Loucy (cell line): ENCODE data around the gene CEACAM5.

ENCODE experiments used
- H2AFZ ChIP-seq: fragments of 200-600 bp; sonication (generic); 2 replicates; pipeline ENCODE4 v1.6.0; 2016; ENCODE audit warnings: antibody characterized with exemption, mild to moderate bottlenecking, low read length, moderate library complexity
- H3F3A ChIP-seq: fragments of 200-600 bp; 2 replicates; pipeline ENCODE4 v1.6.0; 2016; ENCODE audit warnings: antibody characterized with exemption, low read depth, mild to moderate bottlenecking
- H3K27me3 ChIP-seq: fragments of 200-600 bp; sonication (generic); 2 replicates; pipeline ENCODE4 v1.6.1; 2014; ENCODE audit warnings: low read length, mild to moderate bottlenecking; ENCODE audit not compliant: insufficient read depth, poor library complexity, severe bottlenecking
- H3K36me3 ChIP-seq: fragments of 200-600 bp; sonication (generic); 2 replicates; pipeline ENCODE4 v1.6.1; 2016; ENCODE audit warnings: low read length; ENCODE audit not compliant: insufficient read depth
- H3K4me1 ChIP-seq: fragments of 200-600 bp; sonication (generic); 2 replicates; pipeline ENCODE4 v1.5.1; 2014; ENCODE audit warnings: low read length, mild to moderate bottlenecking; ENCODE audit not compliant: insufficient read depth, poor library complexity, severe bottlenecking
- H3K4me2 ChIP-seq: fragments of 200-600 bp; sonication (generic); 2 replicates; pipeline ENCODE4 v1.6.0; 2014; ENCODE audit warnings: antibody characterized with exemption, low read length, low read depth, mild to moderate bottlenecking; ENCODE audit not compliant: poor library complexity, severe bottlenecking
- H3K4me3 ChIP-seq: fragments of 200-600 bp; sonication (generic); 2 replicates; pipeline ENCODE4 v1.5.1; 2014; ENCODE audit warnings: low read length, mild to moderate bottlenecking, mixed read lengths; ENCODE audit not compliant: poor library complexity, severe bottlenecking
- H3K79me2 ChIP-seq: fragments of 200-600 bp; sonication (generic); 2 replicates; pipeline ENCODE4 v1.6.1; 2014; ENCODE audit warnings: low read length; ENCODE audit not compliant: insufficient read depth
- H3K9ac ChIP-seq: fragments of 200-600 bp; sonication (generic); 2 replicates; pipeline ENCODE4 v1.6.0; 2014; ENCODE audit warnings: mild to moderate bottlenecking, low read depth, low read length, moderate library complexity; ENCODE audit not compliant: poor library complexity, severe bottlenecking
- H3K9me2 ChIP-seq: fragments of 200-600 bp; sonication (generic); replicated peaks from 2 replicates; pipeline ENCODE4 v1.6.1; 2016; ENCODE audit warnings: low read depth, low read length, mixed read lengths
- H3K9me3 ChIP-seq: fragments of 200-600 bp; sonication (generic); 2 replicates; pipeline ENCODE4 v1.6.1; 2014; ENCODE audit warnings: mild to moderate bottlenecking, antibody characterized with exemption, low read length, low read depth; ENCODE audit not compliant: insufficient read depth
- H4K20me1 ChIP-seq: fragments of 200-600 bp; sonication (generic); 2 replicates; pipeline ENCODE4 v1.6.0; 2014; ENCODE audit warnings: antibody characterized with exemption, low read length, mild to moderate bottlenecking; ENCODE audit not compliant: insufficient read depth, poor library complexity, severe bottlenecking
- EZH2phosphoT487 ChIP-seq: fragments of 200-600 bp; IDR thresholded peaks from 2 replicates; pipeline ENCODE4 v1.6.1; 2018; ENCODE audit warnings: antibody characterized with exemption, mild to moderate bottlenecking, moderate library complexity, borderline replicate concordance
- TF ChIP-seq, protein P1 (sequence below): fragments of 200-600 bp; sonication (generic); conservative IDR thresholded peaks from 2 replicates; pipeline ENCODE4 v1.5.1; 2014; ENCODE audit warnings: mild to moderate bottlenecking, antibody characterized with exemption, low read length

The CEACAM5 gene

DNA sequence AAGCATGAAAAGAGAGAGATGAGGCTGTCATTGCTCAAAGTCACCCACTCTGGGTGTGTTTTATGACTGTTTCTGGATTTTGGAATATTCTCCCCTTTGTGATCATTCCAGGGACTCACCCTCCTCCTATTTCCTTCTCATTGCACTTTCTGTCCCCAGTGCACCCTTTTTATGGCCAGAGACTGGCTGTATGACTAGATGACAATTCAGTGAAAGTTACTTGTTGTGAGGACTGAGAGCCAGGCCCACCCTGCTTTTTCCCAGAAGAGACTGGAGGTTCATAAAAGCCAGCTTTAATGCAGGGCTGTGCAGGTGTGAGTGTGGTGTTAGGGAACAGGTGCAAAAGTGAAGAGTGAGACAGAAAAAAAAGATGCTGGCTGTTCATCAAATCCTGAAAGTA, 37.7 kb upstream of the CEACAM5 start:
- Histone ChIP-seq H4K20me1 (no peaks in the 10 kb centered on the region), H3K9me3 (peaks cover 8% of the 10 kb centered on the region; the same call in 1 of the 2 replicates), H3K36me3 (no peaks in the 10 kb centered on the region), H3K9ac (no peak overlapping the region), H3K4me3 (no peak overlapping the region), H3F3A (no peaks in the 10 kb centered on the region), H3K79me2 (no peaks in the 10 kb centered on the region), H3K4me1 (no peaks in the 10 kb centered on the region), H3K9me2 (no peaks in the 10 kb centered on the region), H3K27me3 (peaks cover under 1% of the 10 kb centered on the region), H2AFZ (no peak overlapping the region), H3K4me2 (no peak overlapping the region)
- TF ChIP-seq, protein P1, sequence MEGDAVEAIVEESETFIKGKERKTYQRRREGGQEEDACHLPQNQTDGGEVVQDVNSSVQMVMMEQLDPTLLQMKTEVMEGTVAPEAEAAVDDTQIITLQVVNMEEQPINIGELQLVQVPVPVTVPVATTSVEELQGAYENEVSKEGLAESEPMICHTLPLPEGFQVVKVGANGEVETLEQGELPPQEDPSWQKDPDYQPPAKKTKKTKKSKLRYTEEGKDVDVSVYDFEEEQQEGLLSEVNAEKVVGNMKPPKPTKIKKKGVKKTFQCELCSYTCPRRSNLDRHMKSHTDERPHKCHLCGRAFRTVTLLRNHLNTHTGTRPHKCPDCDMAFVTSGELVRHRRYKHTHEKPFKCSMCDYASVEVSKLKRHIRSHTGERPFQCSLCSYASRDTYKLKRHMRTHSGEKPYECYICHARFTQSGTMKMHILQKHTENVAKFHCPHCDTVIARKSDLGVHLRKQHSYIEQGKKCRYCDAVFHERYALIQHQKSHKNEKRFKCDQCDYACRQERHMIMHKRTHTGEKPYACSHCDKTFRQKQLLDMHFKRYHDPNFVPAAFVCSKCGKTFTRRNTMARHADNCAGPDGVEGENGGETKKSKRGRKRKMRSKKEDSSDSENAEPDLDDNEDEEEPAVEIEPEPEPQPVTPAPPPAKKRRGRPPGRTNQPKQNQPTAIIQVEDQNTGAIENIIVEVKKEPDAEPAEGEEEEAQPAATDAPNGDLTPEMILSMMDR: no peak
- TF ChIP-seq EZH2phosphoT487: no peak

DNA sequence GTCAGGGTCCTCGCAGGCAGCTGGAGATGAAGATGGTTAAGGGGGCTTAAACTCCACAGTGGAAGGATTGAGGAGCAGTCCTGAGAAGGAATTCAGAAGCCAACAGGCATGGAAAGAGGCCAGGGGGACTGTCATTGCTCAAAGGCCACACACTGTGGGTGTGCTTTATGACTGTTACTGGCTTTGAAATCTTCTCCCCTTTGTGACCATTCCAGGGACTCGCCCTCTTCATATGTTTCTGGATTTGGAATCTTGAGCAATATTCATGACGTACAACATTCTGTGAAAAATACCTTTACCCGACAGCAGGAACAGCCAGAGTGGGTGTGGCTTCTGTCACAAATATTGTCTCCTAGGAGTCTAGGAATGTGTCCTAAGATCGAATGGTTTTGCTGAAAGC, 36.9 kb upstream of the CEACAM5 start:
- Histone ChIP-seq H4K20me1 (no peaks in the 10 kb centered on the region), H3K27me3 (peaks cover 6% of the 10 kb centered on the region), H3K4me1 (no peaks in the 10 kb centered on the region), H2AFZ (no peak overlapping the region), H3K4me2 (no peak overlapping the region), H3K9me2 (no peaks in the 10 kb centered on the region), H3K4me3 (no peak overlapping the region), H3F3A (no peaks in the 10 kb centered on the region), H3K9me3 (0 out of 2 replicates have a peak, but pooled peaks cover 2% of the 10 kb centered on the region), H3K9ac (no peak overlapping the region), H3K79me2 (no peaks in the 10 kb centered on the region), H3K36me3 (no peaks in the 10 kb centered on the region)
- TF ChIP-seq, protein P1: no peak
- no peak for TF ChIP-seq EZH2phosphoT487

DNA sequence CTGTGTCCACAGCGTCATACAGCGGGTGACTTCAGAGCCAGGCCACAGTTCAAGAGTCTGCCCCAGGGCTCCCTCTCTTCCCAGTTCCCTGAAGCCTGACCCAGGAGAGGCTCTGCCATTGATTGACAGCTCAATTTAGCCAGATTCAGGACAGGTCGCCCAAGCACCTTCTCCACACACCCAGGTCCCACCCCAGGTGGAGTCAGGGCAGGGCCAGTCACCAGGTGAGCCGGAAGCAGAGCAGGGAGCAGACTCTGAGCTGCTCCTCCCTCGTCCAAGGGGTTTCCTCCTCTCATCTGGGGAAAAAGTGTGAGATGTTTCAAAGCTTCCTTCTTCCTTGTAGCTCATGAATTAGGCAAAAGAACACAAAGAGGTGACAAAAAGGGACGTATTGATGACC, 26.0 kb upstream of the CEACAM5 start:
- Histone ChIP-seq H3K4me1 (no peaks in the 10 kb centered on the region), H3K36me3 (no peaks in the 10 kb centered on the region), H3K9me2 (no peaks in the 10 kb centered on the region), H3K27me3 (no peaks in the 10 kb centered on the region), H2AFZ (no peak overlapping the region), H3K4me2 (no peak overlapping the region), H3K9ac (no peak overlapping the region), H3K4me3 (no peak overlapping the region), H3F3A (no peaks in the 10 kb centered on the region), H4K20me1 (no peaks in the 10 kb centered on the region), H3K79me2 (no peaks in the 10 kb centered on the region), H3K9me3 (no peaks in the 10 kb centered on the region)
- TF ChIP-seq, protein P1: no peak
- no peak for TF ChIP-seq EZH2phosphoT487
